Activated T-cell treated with anti-CD3 and anti-CD28 coated beads for 1 hour (primary cell): ENCODE results near the gene CACNG7.

Experiments used
- DNase-seq: peaks from one replicate; pipeline ENCODE4 v3.0.0-alpha.2; 2020; ENCODE audit warnings: low read depth

Gene CACNG7

DNA sequence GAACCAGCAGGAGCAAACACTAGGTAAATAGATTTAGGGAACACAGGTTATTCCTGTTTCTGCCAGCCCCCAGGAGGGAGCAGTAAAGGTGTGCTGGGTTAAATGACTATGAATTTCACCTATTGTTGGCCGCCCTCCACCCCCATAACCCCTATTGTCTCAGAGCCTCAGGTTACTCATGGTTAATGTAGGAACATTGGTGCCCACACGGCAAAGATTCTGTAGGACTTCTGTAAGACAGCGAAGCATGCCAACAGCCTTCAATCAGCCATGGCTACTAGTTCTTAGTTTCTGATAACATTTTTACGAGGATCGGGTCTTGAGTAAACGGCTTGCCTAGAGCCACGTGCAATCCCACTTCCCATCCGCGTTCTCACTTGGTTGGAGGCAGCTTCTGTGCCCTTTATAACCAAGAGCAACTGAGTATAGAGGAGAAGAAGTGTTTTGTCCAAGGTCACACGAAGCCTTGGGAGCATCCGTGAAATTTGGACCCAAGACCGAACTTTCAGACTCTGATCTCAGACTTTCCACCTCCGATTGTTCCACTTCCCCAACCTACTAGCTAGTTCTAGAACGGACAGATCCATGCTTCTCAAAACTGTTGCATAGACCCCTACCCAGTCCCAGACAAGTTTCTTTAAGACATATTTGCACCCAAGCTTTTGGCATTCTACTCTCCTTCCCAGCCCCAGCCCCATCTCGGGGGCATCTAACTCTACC lies 48.5 kb downstream of the CACNG7 start:
- DNase-seq = no peak

DNA sequence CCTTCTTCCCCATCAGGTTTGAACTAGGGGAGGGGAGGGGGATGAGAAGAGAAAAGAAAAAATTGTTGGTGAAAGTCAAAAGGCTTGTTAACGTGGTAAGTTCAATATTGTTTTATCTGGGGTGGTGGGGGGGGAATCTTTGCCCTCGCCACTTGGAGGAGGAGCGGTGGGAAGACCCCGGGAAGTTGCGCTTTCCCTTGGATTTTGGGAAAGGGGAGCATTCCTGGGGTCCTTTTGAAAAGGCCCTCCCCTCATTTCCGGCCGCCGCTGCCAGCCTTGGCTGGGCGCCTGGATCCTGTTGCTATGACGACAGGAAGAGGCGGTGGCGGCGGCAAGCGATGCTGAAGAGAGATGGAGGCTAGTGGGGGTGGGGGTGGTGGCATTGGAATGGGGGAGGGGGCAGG lies 49.1 kb downstream of the CACNG7 start:
- no peak for DNase-seq

DNA sequence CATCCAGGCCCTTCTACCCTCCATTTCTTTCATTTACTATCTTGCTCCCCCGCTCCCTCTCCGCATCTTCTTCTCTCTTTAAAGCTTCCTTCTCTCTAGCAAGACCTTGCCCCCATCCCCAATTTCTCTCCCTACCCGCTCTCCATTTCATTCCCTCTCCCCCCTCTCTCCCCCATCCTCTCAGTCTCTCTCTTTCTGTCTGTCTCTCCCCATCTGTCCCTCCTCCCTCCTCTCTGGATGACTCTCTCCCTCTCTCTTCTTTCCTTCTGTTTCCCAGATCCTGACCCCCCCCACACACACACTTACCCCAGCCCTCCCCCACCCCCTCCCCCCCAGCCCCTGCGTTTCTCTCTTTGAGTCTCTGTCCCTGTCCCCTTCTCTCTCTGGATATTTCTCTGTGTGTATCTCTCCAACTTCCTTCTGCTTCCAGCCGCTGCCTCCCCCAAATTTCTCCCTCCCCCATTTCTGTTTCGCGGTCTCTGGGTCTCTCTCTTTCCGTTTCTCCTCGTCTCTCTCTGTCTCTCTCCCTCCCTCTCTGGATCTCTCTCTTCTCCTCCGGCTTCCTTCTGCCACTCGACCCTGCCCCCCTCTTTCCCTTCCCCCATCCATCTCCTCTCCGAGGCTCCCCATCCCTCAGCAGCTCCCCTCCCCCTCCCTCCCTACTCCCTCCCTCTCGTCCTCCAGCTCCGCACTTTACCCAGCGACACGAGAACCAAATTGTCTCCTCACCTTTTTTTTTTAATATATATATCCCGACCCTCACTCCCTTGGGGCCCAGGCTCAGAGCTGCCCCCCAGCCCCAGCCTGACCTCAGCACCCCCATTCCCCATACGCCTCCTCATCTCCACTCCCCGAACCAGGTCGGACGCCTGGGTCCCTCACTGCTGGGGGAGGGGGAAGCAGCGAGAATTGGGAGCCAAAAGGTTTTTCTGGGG lies 50.0 kb downstream of the CACNG7 start:
- DNase-seq = no peak

DNA sequence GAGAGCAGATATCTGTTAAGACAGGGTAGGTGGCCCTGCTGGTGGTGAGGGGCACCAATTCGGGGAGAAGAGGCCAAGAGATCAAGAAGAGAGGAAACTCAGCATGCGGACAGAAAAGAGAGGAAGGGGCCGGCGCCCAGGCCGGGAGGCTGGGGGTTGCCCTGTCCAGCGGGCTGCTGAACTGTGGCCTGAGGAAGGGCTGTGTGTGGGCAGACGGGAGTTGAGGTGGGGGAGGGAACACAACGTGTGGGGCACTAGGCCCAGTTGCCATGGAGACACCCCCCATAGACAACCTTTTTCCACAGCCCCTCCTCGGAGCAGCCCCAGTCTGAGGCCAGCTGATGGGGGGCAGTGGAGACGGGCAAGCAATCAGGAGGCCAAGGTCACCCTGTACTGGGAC lies 51.1 kb downstream of the CACNG7 start:
- no peak for DNase-seq

DNA sequence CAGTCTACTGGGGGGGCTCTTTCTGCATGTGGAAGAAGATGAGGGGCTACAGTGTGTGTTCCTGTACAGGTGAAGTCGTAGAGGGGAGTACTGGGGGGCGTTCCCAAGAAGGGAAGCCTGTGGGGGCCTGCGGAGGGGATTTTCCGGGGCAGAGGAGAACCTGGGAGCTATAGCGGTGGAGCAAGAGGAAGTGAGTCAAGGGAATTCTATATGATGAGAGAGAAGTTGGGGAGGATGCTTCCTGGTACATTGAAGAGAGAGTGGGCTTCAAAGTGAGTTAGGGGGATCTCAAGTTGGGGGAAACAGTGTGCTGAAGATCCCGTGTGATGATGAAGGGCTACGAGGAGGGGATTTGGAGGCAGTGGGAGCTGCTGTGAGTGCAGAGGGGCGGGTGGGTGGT lies 51.8 kb downstream of the CACNG7 start:
- DNase-seq = no peak

DNA sequence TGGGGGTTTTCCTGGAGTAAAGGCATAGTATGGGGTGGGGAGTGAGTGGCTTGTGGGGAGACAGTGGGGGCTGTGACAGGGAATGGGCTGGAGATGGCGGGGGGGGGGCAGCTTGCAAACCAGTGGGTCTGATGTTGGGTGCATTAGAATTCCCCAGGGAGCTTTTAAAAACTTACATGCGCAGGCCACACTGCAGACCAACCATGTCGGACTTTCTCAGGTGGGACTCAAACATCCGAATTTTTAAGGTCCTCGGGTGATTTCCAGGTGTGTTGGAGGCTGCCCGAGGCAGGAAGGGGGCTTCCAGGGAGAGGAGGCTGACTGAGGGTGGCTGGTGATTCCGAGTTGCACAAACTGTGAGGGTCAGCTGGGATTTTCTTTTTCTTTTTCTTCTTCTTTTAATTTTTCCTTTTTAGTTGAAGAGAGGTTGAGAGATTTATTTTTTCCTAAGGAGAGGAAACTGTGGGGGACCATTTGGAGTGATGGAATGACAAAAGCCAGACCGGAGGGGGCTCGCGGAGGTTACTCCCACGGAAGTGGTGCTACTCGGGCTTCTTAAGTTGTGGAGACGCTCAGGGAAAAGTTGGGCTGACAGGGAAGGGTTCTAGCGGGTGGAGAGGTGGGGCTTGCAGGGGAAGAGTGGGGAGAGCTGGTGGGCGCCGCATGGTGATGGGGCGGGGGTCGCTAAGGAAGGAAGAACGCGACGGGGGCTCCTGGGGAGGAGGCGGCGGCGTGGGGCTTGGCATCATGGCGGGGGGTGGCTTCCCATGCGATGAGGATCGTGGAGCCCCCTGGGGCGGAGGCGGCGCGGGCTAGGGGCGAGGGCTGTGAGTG lies 52.7 kb downstream of the CACNG7 start:
- DNase-seq = no peak

DNA sequence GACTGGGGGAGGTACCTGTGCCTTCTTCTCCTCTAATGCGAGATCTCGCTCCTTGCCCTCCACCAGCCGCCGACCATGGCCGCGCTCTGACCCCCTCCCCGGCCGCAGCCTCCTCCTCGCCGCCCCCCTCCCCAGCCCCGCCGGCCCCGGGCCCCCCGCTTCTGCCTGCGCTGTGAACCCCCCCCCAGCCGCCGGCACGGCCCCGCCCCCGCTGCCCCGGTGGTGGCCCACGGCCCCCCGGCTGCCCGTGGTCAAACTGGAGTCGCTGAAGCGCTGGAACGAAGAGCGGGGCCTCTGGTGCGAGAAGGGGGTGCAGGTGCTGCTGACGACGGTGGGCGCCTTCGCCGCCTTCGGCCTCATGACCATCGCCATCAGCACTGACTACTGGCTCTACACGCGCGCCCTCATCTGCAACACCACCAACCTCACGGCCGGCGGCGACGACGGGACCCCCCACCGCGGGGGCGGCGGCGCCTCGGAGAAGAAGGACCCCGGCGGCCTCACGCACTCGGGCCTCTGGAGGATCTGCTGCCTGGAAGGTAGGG lies 53.9 kb downstream of the CACNG7 start, which contains the start of gene CACNG8:
CACNG8 (plus strand) TSS at position 51 of the 545 bp plus-strand sequence.
- DNase-seq = no peak

DNA sequence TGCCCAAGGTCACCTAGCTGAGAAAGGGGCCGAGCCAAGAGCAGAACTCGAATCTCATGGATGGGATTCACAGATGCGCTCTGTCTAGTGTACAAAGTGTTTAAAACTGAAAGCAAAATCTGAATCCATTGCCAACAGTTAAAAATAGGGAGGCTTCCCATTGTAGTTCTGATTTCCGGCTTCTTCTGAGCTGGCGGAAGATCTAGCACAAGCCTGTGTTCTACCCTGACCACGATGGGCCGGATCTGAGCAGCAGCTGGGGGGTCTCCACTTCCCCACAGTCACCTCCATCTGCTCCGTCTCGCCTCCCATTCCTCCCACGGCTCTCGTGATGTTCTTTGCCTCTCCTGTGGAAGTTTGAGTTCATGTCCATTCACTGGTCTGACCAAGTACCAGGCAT lies 56.0 kb downstream of the CACNG7 start:
- DNase-seq = no peak

DNA sequence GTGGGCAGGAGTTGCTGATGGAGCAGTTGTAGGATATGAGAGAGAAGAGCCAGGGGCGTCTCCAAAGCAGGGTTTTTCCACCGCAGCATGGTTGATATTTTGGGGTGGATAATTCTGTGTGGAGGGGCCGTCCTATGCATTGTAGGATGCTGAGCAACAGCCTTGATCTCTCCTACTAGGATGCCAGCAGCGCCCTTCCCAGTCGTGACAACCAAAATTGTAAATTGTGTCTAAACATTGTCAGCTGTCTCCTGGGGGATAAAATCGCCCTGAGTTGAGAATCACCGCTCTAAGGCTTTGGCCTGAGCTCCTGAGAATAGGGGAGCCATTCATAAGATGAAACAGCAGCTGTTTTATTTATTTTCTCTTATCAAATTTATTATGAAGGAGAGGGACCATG lies 57.9 kb downstream of the CACNG7 start:
- no peak for DNase-seq

DNA sequence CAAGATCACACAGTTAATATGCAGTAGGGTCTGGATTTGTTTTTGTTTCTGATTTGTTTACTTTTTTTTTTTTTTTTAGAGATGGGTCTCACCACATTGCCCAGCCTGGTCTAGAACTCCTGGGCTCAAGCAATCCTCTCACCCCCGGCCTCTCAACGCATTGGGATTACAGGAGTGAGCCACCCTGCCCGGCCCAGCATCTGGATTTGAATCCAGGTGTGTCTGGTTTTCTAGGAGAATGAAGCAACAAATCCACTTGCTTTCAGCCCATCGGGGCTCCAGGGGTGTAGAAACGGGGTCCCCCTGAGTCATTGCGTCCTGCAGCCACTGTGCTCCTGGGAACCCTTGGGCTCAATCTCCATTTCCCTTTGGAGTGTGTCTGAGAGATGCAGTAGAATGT lies 60.3 kb downstream of the CACNG7 start:
- DNase-seq = no peak

DNA sequence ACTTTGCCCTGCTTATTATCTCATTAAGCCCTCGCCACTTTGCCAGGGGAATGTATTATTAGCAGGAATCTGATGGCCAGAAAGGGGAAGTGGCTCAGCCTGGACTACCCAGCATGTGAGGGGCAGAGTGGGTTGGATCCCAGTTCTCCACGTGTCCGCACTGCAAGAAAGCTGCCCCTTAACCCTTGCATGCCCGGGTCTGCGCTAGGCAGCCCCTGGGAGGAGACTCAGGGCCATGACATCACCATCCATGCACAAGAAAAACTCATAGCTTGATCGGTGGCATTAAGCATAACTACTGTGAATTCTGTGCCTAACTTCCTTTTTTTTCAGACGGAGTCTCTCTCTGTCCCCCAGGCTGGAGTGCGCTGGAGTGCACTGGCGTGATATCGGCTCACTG lies 62.6 kb downstream of the CACNG7 start:
- DNase-seq = no peak

DNA sequence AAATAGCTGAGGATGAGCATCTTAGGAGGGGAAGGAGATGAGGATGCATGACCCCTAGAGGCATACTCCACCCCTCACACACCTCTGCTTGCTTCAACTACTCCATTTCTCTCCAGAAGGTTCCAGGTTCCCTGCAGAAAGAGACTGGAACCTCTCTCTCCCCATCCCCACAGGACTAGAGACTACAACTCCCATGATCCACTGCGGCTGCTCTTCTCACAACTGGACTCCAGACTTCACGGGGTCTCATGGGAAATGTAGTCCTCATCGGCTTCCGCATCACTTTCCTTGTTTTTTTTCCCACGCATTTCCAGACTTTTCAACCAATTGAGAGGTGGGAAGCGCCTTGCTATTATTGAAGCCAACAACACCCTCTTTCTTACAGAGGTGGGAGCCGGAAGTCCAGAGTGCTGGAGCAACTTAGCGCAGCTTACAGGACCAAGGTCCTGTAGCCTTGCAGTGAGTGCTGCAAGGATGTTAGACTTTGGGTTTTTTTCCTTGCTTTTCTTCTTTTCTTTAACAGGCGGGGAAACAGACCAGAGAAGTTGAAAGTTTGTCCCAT lies 68.4 kb downstream of the CACNG7 start:
- DNase-seq = peak; percentile 57

DNA sequence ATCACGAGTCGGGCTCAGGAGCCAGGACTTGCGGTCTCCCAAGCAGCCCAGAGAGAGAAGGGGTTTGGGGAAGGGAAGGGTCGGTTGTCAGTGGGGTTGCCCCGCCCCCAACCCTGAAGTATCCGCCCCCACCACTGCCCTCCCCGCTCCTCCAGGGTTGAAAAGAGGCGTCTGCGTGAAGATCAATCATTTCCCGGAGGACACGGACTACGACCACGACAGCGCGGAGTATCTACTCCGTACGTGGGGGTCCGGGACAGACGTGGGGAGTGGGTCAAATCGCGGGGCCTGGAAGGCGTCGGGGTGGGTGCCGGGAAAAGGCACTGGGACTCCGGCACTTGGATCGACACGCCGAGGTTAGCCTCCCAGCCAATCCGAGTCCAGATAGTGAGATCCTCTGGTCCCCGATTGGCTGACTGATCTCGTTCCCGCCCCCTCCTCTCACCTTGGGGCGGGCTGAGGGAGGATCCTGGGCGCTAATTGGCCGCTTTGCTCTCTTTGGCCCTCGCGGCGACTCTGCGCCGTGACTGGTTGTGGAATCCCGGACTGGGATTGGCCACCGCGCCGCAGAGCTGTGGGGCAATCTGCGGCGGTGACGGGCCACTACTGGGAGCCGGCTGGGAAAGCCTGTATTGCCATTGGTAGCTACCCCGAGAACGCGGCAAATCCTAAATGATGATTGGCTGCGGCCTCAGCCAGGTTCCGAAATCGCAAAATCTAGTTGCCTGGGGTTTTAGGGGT lies 69.1 kb downstream of the CACNG7 start:
- no peak for DNase-seq

DNA sequence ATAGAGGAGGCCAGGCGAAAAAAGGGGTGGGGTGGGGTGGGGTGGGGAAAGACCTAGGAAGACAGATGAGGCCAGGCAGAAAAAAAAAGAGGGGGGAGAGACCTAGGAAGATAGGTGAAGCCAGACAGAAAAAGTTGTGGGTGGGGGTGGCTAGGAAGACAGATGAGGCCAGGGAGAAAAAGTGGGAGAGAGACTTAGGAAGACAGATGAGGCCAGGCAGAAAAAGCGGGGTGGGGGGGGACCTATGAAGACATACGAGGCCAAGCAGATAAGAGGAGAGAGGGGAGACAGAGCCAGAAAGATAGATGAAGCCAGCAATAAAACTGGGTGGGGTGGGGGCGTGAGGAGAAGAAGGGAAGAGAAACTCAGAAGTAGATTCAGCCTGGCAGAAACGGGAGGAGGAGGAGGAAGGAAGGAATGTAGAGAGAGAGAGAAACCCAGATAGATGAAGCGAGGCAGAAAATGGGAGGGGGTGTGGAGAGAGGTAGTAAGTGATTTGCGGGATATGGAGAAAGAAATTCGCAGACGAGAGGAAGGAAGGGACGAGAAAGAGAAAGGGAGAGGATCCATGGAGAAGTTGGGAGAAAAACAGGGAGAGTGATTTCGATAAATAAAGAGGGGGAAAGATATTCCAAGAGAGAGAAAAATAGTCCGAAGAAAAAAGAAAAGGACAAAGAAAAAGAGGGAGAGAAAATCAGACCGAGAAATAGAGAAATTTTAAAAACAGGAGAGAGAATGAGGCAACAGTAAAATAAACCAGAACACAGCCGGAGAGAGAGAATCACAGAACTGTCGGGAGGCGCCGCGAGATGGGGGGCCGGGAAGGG lies 70.1 kb downstream of the CACNG7 start:
- no peak for DNase-seq

DNA sequence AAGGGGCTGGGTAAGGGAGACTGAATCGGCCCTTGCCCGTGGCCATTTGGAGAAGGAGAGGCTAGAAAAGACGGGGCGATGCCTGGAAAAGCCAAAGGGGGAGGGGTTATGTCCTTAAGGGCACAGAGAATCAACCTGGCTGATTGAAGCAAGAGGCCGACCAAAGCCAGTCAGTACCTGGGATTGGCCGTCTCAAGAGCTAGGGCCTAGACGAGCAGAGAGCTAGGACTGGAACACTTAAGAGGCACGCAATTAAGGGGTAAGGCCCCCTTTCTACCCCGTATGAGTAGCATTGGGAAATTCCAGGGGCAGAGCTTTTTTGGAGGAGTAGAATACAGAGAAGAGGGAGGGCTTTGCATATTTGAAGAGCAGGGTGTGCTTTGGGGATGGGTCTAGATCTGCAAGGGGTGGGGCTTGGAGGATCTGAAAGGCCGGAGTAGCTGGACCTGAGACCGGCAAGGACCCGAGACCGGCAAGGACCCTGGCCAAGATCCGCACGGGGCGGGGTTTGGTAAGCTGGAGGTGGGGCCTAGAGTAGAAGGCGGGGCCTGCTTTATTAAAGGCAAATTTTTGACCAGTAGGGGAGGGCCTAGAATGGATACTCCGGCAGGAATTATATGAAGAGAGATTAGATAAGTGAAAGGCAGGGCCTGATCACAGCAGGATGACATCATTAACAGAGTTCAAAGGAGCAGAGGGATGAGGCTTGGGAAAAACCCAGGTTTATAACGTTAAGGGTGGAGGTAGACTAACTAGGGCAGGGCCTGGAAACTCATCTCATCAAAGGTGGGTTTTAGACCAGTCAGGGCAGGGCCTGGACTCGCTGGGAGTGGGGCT lies 71.7 kb downstream of the CACNG7 start:
- DNase-seq = no peak

DNA sequence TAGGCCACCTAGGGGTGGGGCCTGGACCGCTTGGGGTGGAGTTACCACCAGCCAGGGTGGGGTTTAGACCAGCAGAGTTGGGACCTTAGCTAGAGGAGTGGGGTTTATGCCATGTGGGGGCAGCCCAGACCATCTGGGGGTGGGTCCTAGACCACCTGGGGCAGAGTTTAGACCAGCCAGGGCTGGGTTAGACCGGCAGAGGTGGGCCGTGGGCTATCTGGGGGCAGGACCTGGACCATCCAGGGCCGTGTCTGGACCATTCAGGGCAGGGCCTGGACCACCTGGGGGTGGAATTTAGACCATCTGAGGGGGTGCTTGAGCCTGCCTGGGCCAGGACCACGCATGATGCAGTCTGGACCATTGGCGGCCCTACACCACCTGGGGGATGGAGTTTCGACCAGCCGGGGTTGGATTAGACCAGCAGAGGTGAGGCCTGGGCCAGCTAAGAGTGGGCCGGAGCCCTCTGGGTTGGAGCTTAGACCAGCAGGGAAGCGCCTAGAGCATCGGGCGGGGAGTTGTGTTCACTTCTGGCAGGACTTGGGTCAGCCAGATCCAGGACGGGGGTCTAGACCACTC lies 72.4 kb downstream of the CACNG7 start:
- no peak for DNase-seq

DNA sequence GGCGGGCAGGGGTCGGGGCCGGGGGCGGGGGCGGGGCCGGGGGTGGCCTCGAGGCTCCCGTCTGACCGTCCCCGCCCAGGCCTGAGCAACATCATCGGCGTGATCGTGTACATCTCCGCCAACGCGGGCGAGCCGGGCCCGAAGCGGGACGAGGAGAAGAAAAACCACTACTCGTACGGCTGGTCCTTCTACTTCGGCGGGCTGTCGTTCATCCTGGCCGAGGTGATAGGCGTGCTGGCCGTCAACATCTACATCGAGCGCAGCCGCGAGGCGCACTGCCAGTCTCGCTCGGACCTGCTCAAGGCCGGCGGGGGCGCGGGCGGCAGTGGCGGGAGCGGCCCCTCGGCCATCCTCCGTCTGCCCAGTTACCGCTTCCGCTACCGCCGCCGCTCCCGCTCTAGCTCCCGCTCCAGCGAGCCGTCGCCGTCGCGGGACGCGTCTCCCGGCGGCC lies 72.9 kb downstream of the CACNG7 start:
- DNase-seq = no peak

DNA sequence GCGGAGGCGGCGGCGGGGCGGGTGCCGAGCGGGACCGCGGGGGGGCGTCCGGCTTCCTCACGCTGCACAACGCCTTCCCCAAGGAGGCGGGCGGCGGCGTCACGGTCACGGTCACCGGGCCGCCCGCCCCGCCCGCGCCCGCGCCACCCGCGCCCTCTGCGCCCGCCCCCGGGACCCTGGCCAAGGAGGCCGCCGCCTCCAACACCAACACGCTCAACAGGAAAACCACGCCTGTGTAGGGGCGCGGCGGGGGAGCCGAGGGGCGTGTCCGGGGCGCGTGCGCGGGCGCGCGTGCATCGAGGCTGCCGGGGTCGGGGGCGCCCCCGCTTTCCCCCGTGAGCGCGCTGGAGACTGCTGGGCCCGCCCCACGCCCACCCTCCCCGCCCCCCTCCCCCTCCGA lies 73.5 kb downstream of the CACNG7 start:
- no peak for DNase-seq
